ENCODE results near the gene MAPK1IP1L. TPM values are rescaled to one million over a fixed set of nuclear protein-coding genes. Genes with fewer than 3 reads are reported as not detected.
"Not testable (repeated sequence)": the region's sequence is repeated elsewhere in the genome, so short reads cannot be mapped to it uniquely, and the experiment has no call there.

Gene MAPK1IP1L
- total RNA-seq (ENCODE audit: unreplicated experiment): 106 TPM
- long read RNA-seq, partial matches to known transcripts: 7 of 59 reads
- long read RNA-seq, other reads (novel, unspliced or antisense): 52 of 59 reads

DNA sequence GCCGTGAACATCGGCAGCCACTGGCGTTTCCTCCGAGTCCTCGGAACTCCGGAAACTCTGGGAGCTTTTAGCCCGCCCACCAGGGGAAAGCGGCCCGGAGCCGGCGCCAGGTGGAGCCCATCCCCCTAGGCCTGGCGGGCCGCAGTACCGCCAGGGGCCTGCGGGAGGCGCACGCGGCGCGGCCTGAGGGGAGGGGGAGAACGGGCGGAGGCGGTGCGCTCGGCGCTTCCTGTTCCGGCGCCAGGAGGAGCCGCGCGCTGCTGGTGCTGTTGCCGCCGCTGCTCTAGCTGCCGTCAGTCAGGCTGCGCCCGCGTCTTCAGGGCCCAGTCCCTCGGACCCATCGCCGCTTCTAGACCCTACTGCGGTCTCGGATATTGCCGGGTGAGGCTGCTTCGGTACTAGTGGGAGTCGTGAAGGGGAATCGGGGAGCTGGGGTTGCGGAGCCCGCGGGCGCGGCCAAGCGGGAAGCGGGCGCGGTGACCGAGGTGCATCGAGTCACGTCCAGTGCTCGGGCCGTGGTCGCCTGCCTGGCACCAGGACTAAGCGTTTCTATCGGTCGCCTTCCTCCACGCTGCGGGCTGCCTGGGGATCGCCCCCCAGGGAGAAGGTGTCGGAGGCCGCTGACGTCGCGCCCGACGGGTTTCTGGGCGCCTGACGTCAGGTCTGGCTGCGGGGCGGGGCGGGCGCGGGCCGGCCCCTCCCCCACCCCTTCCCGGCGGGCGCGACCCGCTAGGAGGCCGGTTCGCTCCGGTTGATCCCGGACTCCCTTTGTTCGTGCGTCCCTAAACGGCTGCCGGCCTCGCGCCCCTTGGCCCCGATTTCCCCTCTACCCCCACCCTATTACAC lies at the start of gene MAPK1IP1L:
MAPK1IP1L (plus strand) TSS at position 225 of the 846 bp plus-strand sequence. CDS start 10,037 bp downstream, outside the sequence.
- Mint-ChIP-seq H3K9me3 (ENCODE audit: unreplicated experiment) (no peaks in the 10 kb centered on the region), H3K27ac (ENCODE audit: unreplicated experiment) (peak within 1 kb of the TSS; percentile 99), H3K4me3 (ENCODE audit: unreplicated experiment) (peak within 1 kb of the TSS; percentile 98), H3K4me1 (ENCODE audit: unreplicated experiment) (peaks cover 39% of the 10 kb centered on the region), H3K27me3 (ENCODE audit: unreplicated experiment) (peaks cover 22% of the 10 kb centered on the region), H3K36me3 (ENCODE audit: low read depth, unreplicated experiment) (peaks cover 12% of the 10 kb centered on the region)
- peak; percentile 100 for DNase-seq (ENCODE audit: low spot score)
- TF ChIP-seq, protein P1, sequence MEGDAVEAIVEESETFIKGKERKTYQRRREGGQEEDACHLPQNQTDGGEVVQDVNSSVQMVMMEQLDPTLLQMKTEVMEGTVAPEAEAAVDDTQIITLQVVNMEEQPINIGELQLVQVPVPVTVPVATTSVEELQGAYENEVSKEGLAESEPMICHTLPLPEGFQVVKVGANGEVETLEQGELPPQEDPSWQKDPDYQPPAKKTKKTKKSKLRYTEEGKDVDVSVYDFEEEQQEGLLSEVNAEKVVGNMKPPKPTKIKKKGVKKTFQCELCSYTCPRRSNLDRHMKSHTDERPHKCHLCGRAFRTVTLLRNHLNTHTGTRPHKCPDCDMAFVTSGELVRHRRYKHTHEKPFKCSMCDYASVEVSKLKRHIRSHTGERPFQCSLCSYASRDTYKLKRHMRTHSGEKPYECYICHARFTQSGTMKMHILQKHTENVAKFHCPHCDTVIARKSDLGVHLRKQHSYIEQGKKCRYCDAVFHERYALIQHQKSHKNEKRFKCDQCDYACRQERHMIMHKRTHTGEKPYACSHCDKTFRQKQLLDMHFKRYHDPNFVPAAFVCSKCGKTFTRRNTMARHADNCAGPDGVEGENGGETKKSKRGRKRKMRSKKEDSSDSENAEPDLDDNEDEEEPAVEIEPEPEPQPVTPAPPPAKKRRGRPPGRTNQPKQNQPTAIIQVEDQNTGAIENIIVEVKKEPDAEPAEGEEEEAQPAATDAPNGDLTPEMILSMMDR (IDR thresholded peaks at IDR 0.05; ENCODE audit: unreplicated experiment): peak; percentile 99

DNA sequence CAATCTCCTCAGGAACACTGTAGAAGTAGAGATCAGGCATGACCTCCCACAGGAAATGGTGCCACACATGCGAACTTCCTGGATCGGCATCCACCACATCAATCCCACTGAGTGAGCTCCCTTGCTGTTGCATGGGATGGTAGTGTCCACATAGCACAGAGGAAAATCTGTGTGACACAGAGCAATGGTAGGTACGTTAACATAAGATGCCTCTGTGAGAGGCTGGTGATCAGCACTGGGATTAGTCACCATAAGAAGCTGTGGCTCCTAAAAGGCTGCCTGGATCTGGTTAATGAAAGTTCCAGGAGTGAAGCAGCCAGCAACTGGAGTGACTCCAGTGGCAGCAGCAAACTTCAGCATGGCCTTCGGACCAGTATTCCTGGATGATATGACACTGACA lies 46.4 kb upstream of the MAPK1IP1L start:
- Mint-ChIP-seq H3K4me1 (ENCODE audit: unreplicated experiment) (peaks cover 4% of the 10 kb centered on the region), H3K36me3 (ENCODE audit: low read depth, unreplicated experiment) (no peaks in the 10 kb centered on the region), H3K4me3 (ENCODE audit: unreplicated experiment) (no peak overlapping the region), H3K27me3 (ENCODE audit: unreplicated experiment) (no peaks in the 10 kb centered on the region), H3K9me3 (ENCODE audit: unreplicated experiment) (no peaks in the 10 kb centered on the region), H3K27ac (ENCODE audit: unreplicated experiment) (no peak overlapping the region)
- no peak for DNase-seq (ENCODE audit: low spot score)
- TF ChIP-seq, protein P1 (IDR thresholded peaks at IDR 0.05; ENCODE audit: unreplicated experiment): no peak

DNA sequence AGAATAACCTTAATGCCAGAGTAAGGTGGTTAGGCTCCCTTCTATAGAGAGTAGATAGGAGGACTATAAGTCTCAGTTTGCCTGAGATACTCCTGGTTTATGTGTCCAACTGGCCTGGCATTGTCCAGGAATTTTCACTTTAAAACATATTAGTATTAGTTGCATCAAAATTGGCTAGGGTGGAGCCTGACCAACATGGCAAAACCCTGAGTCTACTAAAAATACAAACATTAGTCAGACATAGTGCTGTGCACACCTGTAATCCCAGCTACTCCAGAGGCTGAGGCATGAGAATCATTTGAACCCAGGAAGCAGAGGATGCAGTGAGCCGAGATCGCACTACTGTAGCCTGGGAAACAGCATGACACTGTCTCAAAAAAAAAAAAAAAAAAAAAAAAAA lies 36.4 kb upstream of the MAPK1IP1L start:
- no peak for DNase-seq (ENCODE audit: low spot score)
- Mint-ChIP-seq H3K27me3 (ENCODE audit: unreplicated experiment) (no peaks in the 10 kb centered on the region), H3K4me1 (ENCODE audit: unreplicated experiment) (no peaks in the 10 kb centered on the region), H3K4me3 (ENCODE audit: unreplicated experiment) (no peak overlapping the region), H3K9me3 (ENCODE audit: unreplicated experiment) (no peaks in the 10 kb centered on the region), H3K36me3 (ENCODE audit: low read depth, unreplicated experiment) (no peaks in the 10 kb centered on the region), H3K27ac (ENCODE audit: unreplicated experiment) (no peak overlapping the region)
- TF ChIP-seq, protein P1 (IDR thresholded peaks at IDR 0.05; ENCODE audit: unreplicated experiment): no peak

DNA sequence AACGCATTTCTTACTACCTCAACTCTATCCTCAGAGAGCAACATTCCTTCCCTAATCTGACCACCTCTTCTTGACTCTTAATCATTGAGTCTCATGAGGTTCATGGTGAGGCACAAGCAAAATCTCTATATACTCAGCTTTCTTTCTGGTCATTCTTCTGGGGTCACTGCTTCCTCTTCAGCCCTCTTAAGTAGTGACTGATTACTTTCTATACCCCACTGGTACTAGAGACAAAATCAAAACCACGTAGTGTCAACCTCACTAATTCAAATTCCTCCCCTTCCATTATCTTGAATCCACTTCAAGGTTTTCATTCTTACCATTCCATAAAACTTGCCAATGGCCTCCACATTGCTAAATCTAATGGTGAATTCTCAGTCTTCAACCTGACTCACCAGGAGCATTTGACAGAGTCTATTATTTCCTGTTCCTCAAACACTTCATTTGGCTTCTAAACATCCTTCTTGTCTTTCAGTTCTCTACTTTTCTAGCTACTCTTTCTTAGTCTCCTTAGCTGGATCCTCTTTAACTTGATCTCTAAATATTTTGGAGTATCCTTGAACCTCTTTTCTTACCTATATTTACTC lies 31.4 kb upstream of the MAPK1IP1L start:
- no peaks in the 10 kb centered on the region for H3K36me3 Mint-ChIP-seq (ENCODE audit: low read depth, unreplicated experiment)
- no peak for DNase-seq (ENCODE audit: low spot score)
- no peak overlapping the region for H3K4me3 Mint-ChIP-seq (ENCODE audit: unreplicated experiment)
- no peaks in the 10 kb centered on the region for H3K27me3 Mint-ChIP-seq (ENCODE audit: unreplicated experiment)
- peaks cover 4% of the 10 kb centered on the region for H3K4me1 Mint-ChIP-seq (ENCODE audit: unreplicated experiment)
- TF ChIP-seq, protein P1 (IDR thresholded peaks at IDR 0.05; ENCODE audit: unreplicated experiment): no peak
- H3K9me3 Mint-ChIP-seq (ENCODE audit: unreplicated experiment): no peaks in the 10 kb centered on the region
- H3K27ac Mint-ChIP-seq (ENCODE audit: unreplicated experiment): no peak overlapping the region

DNA sequence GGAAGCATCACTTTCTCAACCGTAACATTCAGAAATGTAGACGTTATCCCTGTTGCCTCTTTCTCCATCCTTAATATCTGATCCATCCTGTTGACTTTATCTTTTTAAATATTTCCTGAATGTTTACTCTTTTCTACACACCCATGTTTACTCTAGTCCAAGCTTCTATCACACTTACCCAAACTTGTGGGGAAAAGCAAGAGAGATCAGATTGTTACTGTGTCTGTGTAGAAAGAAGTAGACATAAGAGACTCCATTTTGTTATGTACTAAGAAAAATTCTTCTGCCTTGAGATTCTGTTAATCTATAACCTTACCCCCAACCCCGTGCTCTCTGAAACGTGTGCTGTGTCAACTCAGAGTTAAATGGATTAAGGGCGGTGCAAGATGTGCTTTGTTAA lies 27.1 kb upstream of the MAPK1IP1L start:
- not testable (repeated sequence) for DNase-seq (ENCODE audit: low spot score); H3K27me3 Mint-ChIP-seq (ENCODE audit: unreplicated experiment); H3K9me3 Mint-ChIP-seq (ENCODE audit: unreplicated experiment); H3K4me3 Mint-ChIP-seq (ENCODE audit: unreplicated experiment); H3K36me3 Mint-ChIP-seq (ENCODE audit: low read depth, unreplicated experiment)
- Mint-ChIP-seq H3K4me1 (ENCODE audit: unreplicated experiment) (peaks cover 31% of the 10 kb centered on the region), H3K27ac (ENCODE audit: unreplicated experiment) (peak overlapping the region; percentile 38)

Measured in endothelial cell (in vitro differentiated cells).